Measurements from ENCODE around the gene HOXD8. TPM values are rescaled to one million over a fixed set of nuclear protein-coding genes. Genes with fewer than 3 reads are reported as not detected.

The HOXD8 gene
- total RNA-seq, 1 donor from 2014 or later, result 2.8 TPM

- peaks cover 40% of the 10 kb centered on the region for H3K4me1 Mint-ChIP-seq (ENCODE audit: unreplicated experiment)
- TF ChIP-seq CTCF (conservative IDR thresholded peaks at IDR 0.05), result no peak
- H3K4me3 Mint-ChIP-seq, result no peak overlapping the region
- DNase-seq (ENCODE audit: extremely low spot score, unreplicated experiment), result no peak
- H3K27me3 Mint-ChIP-seq, result peaks cover 90% of the 10 kb centered on the region
- H3K27ac Mint-ChIP-seq, result no peak overlapping the region
- H3K36me3 Mint-ChIP-seq, result peaks cover 24% of the 10 kb centered on the region
- no peaks in the 10 kb centered on the region for H3K9me3 Mint-ChIP-seq
Measured at GRCh38 chr2:176169181-176169580, 39.7 kb downstream of the HOXD8 start.

- peak overlapping the region; percentile 6 for H3K27ac Mint-ChIP-seq
- peaks cover 38% of the 10 kb centered on the region for H3K4me1 Mint-ChIP-seq (ENCODE audit: unreplicated experiment)
- no peaks in the 10 kb centered on the region for H3K9me3 Mint-ChIP-seq
- no peak for DNase-seq (ENCODE audit: extremely low spot score, unreplicated experiment)
- H3K4me3 Mint-ChIP-seq, result peak overlapping the region; percentile 24
- TF ChIP-seq CTCF (conservative IDR thresholded peaks at IDR 0.05), result no peak
- peaks cover 24% of the 10 kb centered on the region for H3K36me3 Mint-ChIP-seq
- H3K27me3 Mint-ChIP-seq, result peaks cover 90% of the 10 kb centered on the region
Measured at GRCh38 chr2:176169711-176170110, 40.2 kb downstream of the HOXD8 start.

- Mint-ChIP-seq H3K27ac (peak overlapping the region; percentile 75), H3K4me1 (ENCODE audit: unreplicated experiment) (peaks cover 39% of the 10 kb centered on the region), H3K36me3 (peaks cover 24% of the 10 kb centered on the region), H3K4me3 (peak overlapping the region; percentile 83), H3K27me3 (peaks cover 90% of the 10 kb centered on the region), H3K9me3 (no peaks in the 10 kb centered on the region)
- no peak for TF ChIP-seq CTCF (conservative IDR thresholded peaks at IDR 0.05)
- DNase-seq (ENCODE audit: extremely low spot score, unreplicated experiment), result no peak
Measured at GRCh38 chr2:176170602-176171305, 41.2 kb downstream of the HOXD8 start.

- peaks cover 40% of the 10 kb centered on the region for H3K4me1 Mint-ChIP-seq (ENCODE audit: unreplicated experiment)
- peak overlapping the region; percentile 89 for H3K4me3 Mint-ChIP-seq
- no peak for TF ChIP-seq CTCF (conservative IDR thresholded peaks at IDR 0.05)
- H3K27me3 Mint-ChIP-seq, result peaks cover 90% of the 10 kb centered on the region
- H3K27ac Mint-ChIP-seq, result peak overlapping the region; percentile 75
- H3K9me3 Mint-ChIP-seq, result no peaks in the 10 kb centered on the region
- peaks cover 24% of the 10 kb centered on the region for H3K36me3 Mint-ChIP-seq
- no peak for DNase-seq (ENCODE audit: extremely low spot score, unreplicated experiment)
Measured at GRCh38 chr2:176171351-176172006, 42.0 kb downstream of the HOXD8 start.

GRCh38 chr2:176172007-176172894 lies 42.7 kb downstream of the HOXD8 start:
- DNase-seq (ENCODE audit: extremely low spot score, unreplicated experiment), result no peak
- Mint-ChIP-seq H3K4me3 (peak overlapping the region; percentile 89), H3K9me3 (no peaks in the 10 kb centered on the region), H3K36me3 (peaks cover 21% of the 10 kb centered on the region), H3K27me3 (peaks cover 90% of the 10 kb centered on the region), H3K27ac (peak overlapping the region; percentile 69), H3K4me1 (ENCODE audit: unreplicated experiment) (peaks cover 40% of the 10 kb centered on the region)
- TF ChIP-seq CTCF (conservative IDR thresholded peaks at IDR 0.05), result no peak

Measured in type B pancreatic cell (in vitro differentiated cells).